Progenitor cell of endocrine pancreas (in vitro differentiated cells): ENCODE measurements around the gene NUP93. TPM values are rescaled to one million over a fixed set of nuclear protein-coding genes. Genes with fewer than 3 reads are reported as not detected.
"Not testable (repeated sequence)": the region's sequence is repeated elsewhere in the genome, so short reads cannot be mapped to it uniquely, and the experiment has no call there.

ENCODE experiments used
- DNase-seq: peaks from one replicate; pipeline ENCODE4 v3.0.0; 2021; ENCODE audit warnings: low spot score; ENCODE audit not compliant: unreplicated experiment
- H3K27ac Mint-ChIP-seq: 2 replicates; pipeline ENCODE4 v1.8.0; 2021; ENCODE audit warnings: mild to moderate bottlenecking, moderate library complexity, mixed read lengths
- H3K27me3 Mint-ChIP-seq: 2 replicates; pipeline ENCODE4 v1.8.0; 2021; ENCODE audit warnings: mixed read lengths
- H3K36me3 Mint-ChIP-seq: 2 replicates; pipeline ENCODE4 v1.8.0; 2022; ENCODE audit warnings: mixed read lengths; ENCODE audit not compliant: insufficient read depth
- H3K4me1 Mint-ChIP-seq: 2 replicates; pipeline ENCODE4 v1.8.0; 2021; ENCODE audit warnings: low read depth, mixed read lengths
- H3K4me3 Mint-ChIP-seq: 2 replicates; pipeline ENCODE4 v1.8.0; 2021; ENCODE audit warnings: low read depth, mild to moderate bottlenecking, moderate library complexity, mixed read lengths
- H3K9me3 Mint-ChIP-seq: 2 replicates; pipeline ENCODE4 v1.8.0; 2021; ENCODE audit warnings: low read depth, mixed read lengths
- CTCF ChIP-seq: fragments of 200-600 bp; sonication (generic); IDR thresholded peaks from one replicate; pipeline ENCODE4 v1.5.0; 2021; ENCODE audit warnings: antibody characterized with exemption, mild to moderate bottlenecking; ENCODE audit not compliant: unreplicated experiment
- total RNA-seq: library from RNA; stranded (reverse); gene quantifications from 2 replicates; pipeline ENCODE4 v1.2.1, GENCODE V29; 2021

Gene NUP93
- total RNA-seq, 1 donor from 2014 or later, result 74.4 TPM

- Mint-ChIP-seq H3K9me3 (no peaks in the 10 kb centered on the region), H3K36me3 (no peaks in the 10 kb centered on the region), H3K27me3 (peaks cover 15% of the 10 kb centered on the region), H3K4me3 (no peak overlapping the region), H3K4me1 (no peaks in the 10 kb centered on the region), H3K27ac (no peak overlapping the region)
- TF ChIP-seq CTCF, result no peak
- DNase-seq, result no peak
These were observed 19.7 kb upstream of the NUP93 start for GRCh38 chr16:56710181-56710737.

- H3K27me3 Mint-ChIP-seq, result peaks cover 15% of the 10 kb centered on the region
- no peak for DNase-seq
- no peaks in the 10 kb centered on the region for H3K36me3 Mint-ChIP-seq
- H3K4me1 Mint-ChIP-seq, result no peaks in the 10 kb centered on the region
- no peak for TF ChIP-seq CTCF
- no peaks in the 10 kb centered on the region for H3K9me3 Mint-ChIP-seq
- no peak overlapping the region for H3K4me3 Mint-ChIP-seq
- no peak overlapping the region for H3K27ac Mint-ChIP-seq
These were observed 18.1 kb upstream of the NUP93 start for GRCh38 chr16:56711862-56712261.

- TF ChIP-seq CTCF, result no peak
- H3K27ac Mint-ChIP-seq, result no peak overlapping the region
- no peaks in the 10 kb centered on the region for H3K9me3 Mint-ChIP-seq
- H3K4me1 Mint-ChIP-seq, result no peaks in the 10 kb centered on the region
- DNase-seq, result no peak
- no peak overlapping the region for H3K4me3 Mint-ChIP-seq
- H3K27me3 Mint-ChIP-seq, result peaks cover 12% of the 10 kb centered on the region
- H3K36me3 Mint-ChIP-seq, result no peaks in the 10 kb centered on the region
These were observed 16.1 kb upstream of the NUP93 start for GRCh38 chr16:56713794-56714193.

GRCh38 chr16:56715126-56715525 lies 14.8 kb upstream of the NUP93 start:
- Mint-ChIP-seq H3K9me3 (no peaks in the 10 kb centered on the region), H3K27me3 (peaks cover 6% of the 10 kb centered on the region), H3K4me3 (no peak overlapping the region), H3K4me1 (no peaks in the 10 kb centered on the region), H3K36me3 (no peaks in the 10 kb centered on the region), H3K27ac (no peak overlapping the region)
- DNase-seq, result no peak
- TF ChIP-seq CTCF, result no peak

- no peak overlapping the region for H3K27ac Mint-ChIP-seq
- no peaks in the 10 kb centered on the region for H3K9me3 Mint-ChIP-seq
- DNase-seq, result no peak
- no peak for TF ChIP-seq CTCF
- no peaks in the 10 kb centered on the region for H3K4me1 Mint-ChIP-seq
- H3K4me3 Mint-ChIP-seq, result no peak overlapping the region
- peaks cover 7% of the 10 kb centered on the region for H3K27me3 Mint-ChIP-seq
- H3K36me3 Mint-ChIP-seq, result no peaks in the 10 kb centered on the region
These were observed 13.2 kb upstream of the NUP93 start for GRCh38 chr16:56716761-56717160.

GRCh38 chr16:56717532-56717931 lies 12.4 kb upstream of the NUP93 start:
- H3K4me1 Mint-ChIP-seq, H3K27ac Mint-ChIP-seq, DNase-seq, H3K36me3 Mint-ChIP-seq, H3K9me3 Mint-ChIP-seq, H3K4me3 Mint-ChIP-seq: not testable (repeated sequence)
- H3K27me3 Mint-ChIP-seq, result peaks cover 12% of the 10 kb centered on the region
